Gastroesophageal sphincter (tissue), 4 donors: ENCODE results near the gene DNAJC6. TPM values are rescaled to one million over a fixed set of nuclear protein-coding genes. Genes with fewer than 3 reads are reported as not detected.

ENCODE experiments used
- ATAC-seq: fragments of 150-250 bp; one replicate; pipeline ENCODE4 v1.9.1; 2016; ENCODE audit warnings: mild to moderate bottlenecking, moderate library complexity
- H3K27ac ChIP-seq, 4 donors: fragments of 200-600 bp; sonication (generic) in 3 of 4; 1 replicate in 3 of 4; 2 replicates in 1 of 4; pipeline ENCODE4 v1.5.1; 2016 to 2019
- H3K27me3 ChIP-seq: fragments of 200-600 bp; sonication (generic); one replicate; pipeline ENCODE4 v1.5.1; 2019
- H3K36me3 ChIP-seq, 2 donors: fragments of 200-600 bp; sonication (generic); one replicate each; pipeline ENCODE4 v1.5.1; 2019; ENCODE audit warnings: control low read depth in 1 of 2
- H3K4me1 ChIP-seq, 3 donors: fragments of 200-600 bp; sonication (generic); 1 replicate in 2 of 3; 2 replicates in 1 of 3; pipeline ENCODE4 v1.5.1; 2016 to 2019; ENCODE audit warnings: control low read depth in 2 of 3
- H3K4me3 ChIP-seq, 2 donors: fragments of 200-600 bp; sonication (generic); one replicate each; pipeline ENCODE4 v1.5.1; 2019; ENCODE audit warnings: mild to moderate bottlenecking in 1 of 2, moderate library complexity in 1 of 2
- H3K9me3 ChIP-seq, 3 donors: fragments of 200-600 bp; sonication (generic); one replicate each; pipeline ENCODE4 v1.5.1; 2017 to 2019; ENCODE audit warnings: control low read depth in 2 of 3
- CTCF ChIP-seq, 4 experiments: fragments of 200-600 bp in 2 of 4; fragments of 450-650 bp in 2 of 4; sonication (generic) in 1 of 4; IDR thresholded peaks; one replicate each; pipeline ENCODE4 v1.5.1; 2017 to 2019; ENCODE audit warnings: antibody characterized with exemption in 4 of 4, mild to moderate bottlenecking in 2 of 4, moderate library complexity in 2 of 4
- EP300 ChIP-seq: sonication (generic); formaldehyde crosslinking; IDR thresholded peaks from one replicate; pipeline ENCODE4 v1.6.1; 2017; ENCODE audit warnings: antibody characterized with exemption, mild to moderate bottlenecking
- POLR2A ChIP-seq, 2 donors: fragments of 450-650 bp; IDR thresholded peaks; one replicate each; pipeline ENCODE4 v1.6.1; 2017; ENCODE audit warnings: antibody characterized with exemption in 2 of 2, mild to moderate bottlenecking in 2 of 2, moderate library complexity in 1 of 2
- POLR2AphosphoS5 ChIP-seq: sonication (generic); formaldehyde crosslinking; IDR thresholded peaks from one replicate; pipeline ENCODE4 v1.6.1; 2017; ENCODE audit warnings: antibody characterized with exemption
- WGBS, 2 donors: methylation state at CpG; one replicate each; pipeline ENCODE4 v1.1.5; 2018; ENCODE audit warnings: low coverage in 1 of 2; 5-methylcytosine and 5-hydroxymethylcytosine counted together
- total RNA-seq, 4 donors: library from RNA; depleted of rRNA; stranded (reverse); fragments of >200 nt; gene quantifications; one replicate each; pipeline ENCODE4 v1.1.0, GENCODE V29; 2016

DNAJC6 gene
- total RNA-seq, 4 donors from 2014 or later, result 2.0 to 5.3 (median 3.2) TPM

- WGBS, 2 donors, result 87 to 95% methylated on average over 3 of the region's 3 CpGs
- ATAC-seq, result no peak
Observed at GRCh38 chr1:65395887-65396612, 86.7 kb downstream of the DNAJC6 start.

GRCh38 chr1:65398083-65398482 lies 88.7 kb downstream of the DNAJC6 start:
- no peaks in the 10 kb centered on the region for H3K9me3 ChIP-seq

More at GRCh38 chr1:65395887-65396612, 86.7 kb downstream of the DNAJC6 start:
- no peaks in the 10 kb centered on the region for H3K4me1 ChIP-seq
- no peaks in the 10 kb centered on the region for H3K9me3 ChIP-seq
- H3K4me3 ChIP-seq, result no peak overlapping the region
- no peaks in the 10 kb centered on the region for H3K27me3 ChIP-seq
- no peak for TF ChIP-seq POLR2A (IDR thresholded peaks at IDR 0.05)
- H3K27ac ChIP-seq, result no peak overlapping the region
- peaks cover 0 to 28% of the 10 kb centered on the region in 2 donors for H3K36me3 ChIP-seq

DNA sequence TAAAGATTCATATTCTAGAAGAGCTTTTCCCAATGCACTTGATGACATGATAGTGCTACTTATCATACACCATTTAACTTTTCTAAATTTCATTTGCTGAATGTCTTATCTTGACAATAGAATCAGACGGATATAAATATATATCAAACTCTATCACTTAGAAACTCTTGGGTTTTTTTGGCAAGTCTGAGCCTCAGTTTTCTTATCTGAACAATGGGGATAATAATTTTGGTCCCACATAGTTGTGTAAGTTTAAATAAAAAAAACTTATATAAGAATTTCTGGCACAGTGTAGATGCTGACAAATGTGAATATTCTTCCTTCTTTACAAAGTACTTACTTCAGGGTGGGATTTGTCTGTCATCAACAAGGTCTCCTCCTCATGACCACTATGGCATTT lies 89.7 kb downstream of the DNAJC6 start:
- TF ChIP-seq POLR2A (IDR thresholded peaks at IDR 0.05) (no peak), POLR2AphosphoS5 (no peak), CTCF (IDR thresholded peaks at IDR 0.05) (no peak), EP300 (no peak)
- WGBS, 2 donors, result 86 to 87% methylated on average over 1 of the region's 1 CpG
- no peaks in the 10 kb centered on the region for H3K9me3 ChIP-seq
- peaks cover 0 to 24% of the 10 kb centered on the region in 2 donors for H3K36me3 ChIP-seq
- H3K27ac ChIP-seq, result no peak overlapping the region
- no peak overlapping the region for H3K4me3 ChIP-seq
- H3K27me3 ChIP-seq, result no peaks in the 10 kb centered on the region
- H3K4me1 ChIP-seq, result no peaks in the 10 kb centered on the region
- no peak for ATAC-seq

More at GRCh38 chr1:65398083-65398482, 88.7 kb downstream of the DNAJC6 start:
- Histone ChIP-seq H3K4me1 (no peaks in the 10 kb centered on the region), H3K27ac (no peak overlapping the region), H3K27me3 (no peaks in the 10 kb centered on the region), H3K4me3 (no peak overlapping the region), H3K36me3 (peaks cover 0 to 28% of the 10 kb centered on the region in 2 donors)
- TF ChIP-seq POLR2A (IDR thresholded peaks at IDR 0.05) (no peak), EP300 (no peak), POLR2AphosphoS5 (no peak), CTCF (IDR thresholded peaks at IDR 0.05) (no peak)
- 100% methylated on average over 1 of the region's 1 CpG for WGBS, 2 donors
- ATAC-seq, result no peak

DNA sequence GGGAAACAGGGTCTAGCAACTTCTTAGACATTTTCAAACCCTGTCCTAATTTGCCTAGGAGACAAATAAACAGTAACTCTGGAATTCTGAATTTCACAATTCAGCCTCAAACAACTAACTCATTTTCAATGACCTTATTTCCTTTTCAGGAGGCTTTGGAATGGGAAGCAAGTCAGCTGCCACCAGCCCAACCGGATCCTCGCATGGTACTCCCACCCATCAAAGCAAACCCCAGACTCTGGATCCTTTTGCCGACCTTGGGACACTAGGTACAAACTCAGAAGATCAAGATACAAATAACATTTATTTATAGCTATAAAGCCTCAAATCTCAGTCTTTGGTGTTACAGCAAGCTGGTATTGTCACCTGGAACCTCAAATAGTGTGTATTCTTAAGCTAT lies 92.3 kb downstream of the DNAJC6 start:
- ATAC-seq, result no peak
- TF ChIP-seq CTCF (IDR thresholded peaks at IDR 0.05) (no peak), POLR2A (IDR thresholded peaks at IDR 0.05) (no peak), EP300 (no peak), POLR2AphosphoS5 (no peak)
- WGBS, 2 donors, result 94% methylated on average over 3 of the region's 3 CpGs; no CpG with 5 or more reads in 1 of the 2 donors

DNA sequence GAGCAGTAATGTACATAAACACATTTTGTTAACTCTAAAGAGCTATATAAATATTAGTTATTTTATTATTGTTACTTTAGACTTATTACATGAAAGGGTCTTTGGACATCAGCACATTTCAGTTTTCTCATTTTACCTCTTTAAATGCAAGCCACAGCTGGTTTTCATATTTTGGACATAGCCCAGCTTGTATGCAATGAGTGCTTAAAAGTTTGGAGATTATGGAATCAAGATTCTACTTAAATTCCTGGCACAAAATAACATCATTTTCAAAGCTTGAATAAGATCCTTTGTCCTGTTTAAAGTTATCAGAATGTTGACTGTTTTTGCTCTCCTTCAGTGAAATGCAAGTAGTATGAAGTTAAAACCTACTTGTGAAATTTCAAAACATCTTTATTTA lies 95.6 kb downstream of the DNAJC6 start:
- ATAC-seq, result no peak
- no peak overlapping the region for H3K27ac ChIP-seq
- H3K27me3 ChIP-seq, result no peaks in the 10 kb centered on the region
- no peak overlapping the region for H3K4me3 ChIP-seq
- H3K4me1 ChIP-seq, result no peaks in the 10 kb centered on the region
- peaks cover 0 to 11% of the 10 kb centered on the region in 2 donors for H3K36me3 ChIP-seq
- H3K9me3 ChIP-seq, result no peaks in the 10 kb centered on the region
- TF ChIP-seq POLR2AphosphoS5 (no peak), POLR2A (IDR thresholded peaks at IDR 0.05) (no peak), EP300 (no peak), CTCF (IDR thresholded peaks at IDR 0.05) (no peak)

More for the DNA sequence above, 92.3 kb downstream of the DNAJC6 start:
- H3K27me3 ChIP-seq, result no peaks in the 10 kb centered on the region
- H3K36me3 ChIP-seq, result peaks cover 0 to 17% of the 10 kb centered on the region in 2 donors
- no peaks in the 10 kb centered on the region for H3K4me1 ChIP-seq
- H3K4me3 ChIP-seq, result no peak overlapping the region
- H3K27ac ChIP-seq, result no peak overlapping the region
- H3K9me3 ChIP-seq, result no peaks in the 10 kb centered on the region
